HCT116 (cell line): Measurements from ENCODE around the gene PRKN.

ENCODE experiments used
- POLR2A ChIP-seq: IDR thresholded peaks from 2 replicates; pipeline ENCODE4 v1.7.0; 2011; ENCODE audit warnings: borderline replicate concordance; ENCODE audit not compliant: insufficient read depth, insufficient read length; ENCODE audit errors: extremely low read depth
- POLR2AphosphoS5 ChIP-seq: IDR thresholded peaks from 2 replicates; pipeline ENCODE4 v1.6.1; 2011; ENCODE audit warnings: mild to moderate bottlenecking, low read depth, low read length, moderate library complexity
- RAD21 ChIP-seq: IDR thresholded peaks from 2 replicates; pipeline ENCODE4 v1.6.1; 2012; ENCODE audit warnings: low read depth, mild to moderate bottlenecking
- SP1 ChIP-seq: IDR thresholded peaks from 2 replicates; pipeline ENCODE4 v1.6.1; 2012; ENCODE audit warnings: low read depth
- TF ChIP-seq, protein P1 (sequence below), 3 experiments: fragments of 200-600 bp in 1 of 3; sonication (generic) in 1 of 3; IDR thresholded peaks in 2 of 3; conservative IDR thresholded peaks in 1 of 3; 2 replicates each; pipeline ENCODE4 v1.5.1; 2012 to 2017; ENCODE audit warnings: low read depth in 2 of 3, low read length in 2 of 3, antibody characterized with exemption in 1 of 3, borderline replicate concordance in 1 of 3, control low read depth in 1 of 3, mild to moderate bottlenecking in 1 of 3, mixed read lengths in 1 of 3, mixed run types in 1 of 3, moderate library complexity in 1 of 3; ENCODE audit not compliant: insufficient read depth in 1 of 3
- TF ChIP-seq, protein P2 (sequence below): IDR thresholded peaks from 2 replicates; pipeline ENCODE4 v1.6.1; 2012; ENCODE audit warnings: low read depth

DNA sequence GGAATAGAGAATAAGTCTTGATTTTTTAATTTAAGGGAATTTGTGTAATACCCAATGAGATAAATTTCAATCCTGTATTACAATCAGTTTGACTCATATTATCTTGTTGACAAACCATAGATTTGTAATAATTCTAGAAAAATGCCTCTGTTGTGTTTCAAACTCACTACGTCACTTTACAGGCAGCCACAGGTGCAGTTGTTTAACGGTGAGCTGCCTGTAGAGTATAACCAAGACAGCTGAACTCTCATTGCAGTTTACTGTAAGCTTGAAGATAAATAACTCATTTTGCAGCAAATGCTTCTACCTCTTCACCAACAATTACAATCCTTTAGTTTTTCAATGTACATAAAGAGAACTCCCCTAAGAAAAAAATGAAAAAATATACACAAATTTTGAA, 114.3 kb downstream of the PRKN start:
- TF ChIP-seq, protein P1, sequence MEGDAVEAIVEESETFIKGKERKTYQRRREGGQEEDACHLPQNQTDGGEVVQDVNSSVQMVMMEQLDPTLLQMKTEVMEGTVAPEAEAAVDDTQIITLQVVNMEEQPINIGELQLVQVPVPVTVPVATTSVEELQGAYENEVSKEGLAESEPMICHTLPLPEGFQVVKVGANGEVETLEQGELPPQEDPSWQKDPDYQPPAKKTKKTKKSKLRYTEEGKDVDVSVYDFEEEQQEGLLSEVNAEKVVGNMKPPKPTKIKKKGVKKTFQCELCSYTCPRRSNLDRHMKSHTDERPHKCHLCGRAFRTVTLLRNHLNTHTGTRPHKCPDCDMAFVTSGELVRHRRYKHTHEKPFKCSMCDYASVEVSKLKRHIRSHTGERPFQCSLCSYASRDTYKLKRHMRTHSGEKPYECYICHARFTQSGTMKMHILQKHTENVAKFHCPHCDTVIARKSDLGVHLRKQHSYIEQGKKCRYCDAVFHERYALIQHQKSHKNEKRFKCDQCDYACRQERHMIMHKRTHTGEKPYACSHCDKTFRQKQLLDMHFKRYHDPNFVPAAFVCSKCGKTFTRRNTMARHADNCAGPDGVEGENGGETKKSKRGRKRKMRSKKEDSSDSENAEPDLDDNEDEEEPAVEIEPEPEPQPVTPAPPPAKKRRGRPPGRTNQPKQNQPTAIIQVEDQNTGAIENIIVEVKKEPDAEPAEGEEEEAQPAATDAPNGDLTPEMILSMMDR (IDR thresholded peaks at IDR 0.05 in 2 of 3, conservative IDR thresholded peaks at IDR 0.05 in 1 of 3; ENCODE audit: borderline replicate concordance in 1 of 3, insufficient read depth in 1 of 3, low read depth in 2 of 3, low read length in 2 of 3) = no peak
- TF ChIP-seq POLR2AphosphoS5 = no peak
- TF ChIP-seq SP1 = no peak
- TF ChIP-seq POLR2A = no peak
- TF ChIP-seq, protein P2, sequence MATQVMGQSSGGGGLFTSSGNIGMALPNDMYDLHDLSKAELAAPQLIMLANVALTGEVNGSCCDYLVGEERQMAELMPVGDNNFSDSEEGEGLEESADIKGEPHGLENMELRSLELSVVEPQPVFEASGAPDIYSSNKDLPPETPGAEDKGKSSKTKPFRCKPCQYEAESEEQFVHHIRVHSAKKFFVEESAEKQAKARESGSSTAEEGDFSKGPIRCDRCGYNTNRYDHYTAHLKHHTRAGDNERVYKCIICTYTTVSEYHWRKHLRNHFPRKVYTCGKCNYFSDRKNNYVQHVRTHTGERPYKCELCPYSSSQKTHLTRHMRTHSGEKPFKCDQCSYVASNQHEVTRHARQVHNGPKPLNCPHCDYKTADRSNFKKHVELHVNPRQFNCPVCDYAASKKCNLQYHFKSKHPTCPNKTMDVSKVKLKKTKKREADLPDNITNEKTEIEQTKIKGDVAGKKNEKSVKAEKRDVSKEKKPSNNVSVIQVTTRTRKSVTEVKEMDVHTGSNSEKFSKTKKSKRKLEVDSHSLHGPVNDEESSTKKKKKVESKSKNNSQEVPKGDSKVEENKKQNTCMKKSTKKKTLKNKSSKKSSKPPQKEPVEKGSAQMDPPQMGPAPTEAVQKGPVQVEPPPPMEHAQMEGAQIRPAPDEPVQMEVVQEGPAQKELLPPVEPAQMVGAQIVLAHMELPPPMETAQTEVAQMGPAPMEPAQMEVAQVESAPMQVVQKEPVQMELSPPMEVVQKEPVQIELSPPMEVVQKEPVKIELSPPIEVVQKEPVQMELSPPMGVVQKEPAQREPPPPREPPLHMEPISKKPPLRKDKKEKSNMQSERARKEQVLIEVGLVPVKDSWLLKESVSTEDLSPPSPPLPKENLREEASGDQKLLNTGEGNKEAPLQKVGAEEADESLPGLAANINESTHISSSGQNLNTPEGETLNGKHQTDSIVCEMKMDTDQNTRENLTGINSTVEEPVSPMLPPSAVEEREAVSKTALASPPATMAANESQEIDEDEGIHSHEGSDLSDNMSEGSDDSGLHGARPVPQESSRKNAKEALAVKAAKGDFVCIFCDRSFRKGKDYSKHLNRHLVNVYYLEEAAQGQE = no peak
- no peak for TF ChIP-seq RAD21
